Neural cell (in vitro differentiated cells): ENCODE data around the gene N4BP2. TPM values are rescaled to one million over a fixed set of nuclear protein-coding genes. Genes with fewer than 3 reads are reported as not detected.

Experiments
- H2AFZ ChIP-seq: fragments of 200-600, 300-800 bp; sonication (generic), shearing (Covaris generic); 2 replicates; pipeline ENCODE4 v1.6.0; 2014; ENCODE audit warnings: low read depth, mild to moderate bottlenecking, antibody characterized with exemption, low read length, moderate library complexity
- H3F3A ChIP-seq: fragments of 200-600 bp; shearing (Covaris generic); 2 replicates; pipeline ENCODE4 v1.6.1; 2016; ENCODE audit warnings: mild to moderate bottlenecking, moderate library complexity, mixed read lengths, antibody characterized with exemption, low read length; ENCODE audit not compliant: insufficient read depth, poor library complexity, severe bottlenecking
- H3K27ac ChIP-seq: fragments of 200-600, 300-800 bp; sonication (generic), shearing (Covaris generic); 2 replicates; pipeline ENCODE4 v1.5.1; 2014; ENCODE audit warnings: mild to moderate bottlenecking, low read length, moderate library complexity
- H3K27me3 ChIP-seq: fragments of 300-800, 200-600 bp; sonication (generic), shearing (Covaris generic); 2 replicates; pipeline ENCODE4 v1.6.0; 2014; ENCODE audit warnings: mild to moderate bottlenecking, low read depth, low read length, moderate library complexity; ENCODE audit not compliant: insufficient read depth
- H3K36me3 ChIP-seq: fragments of 300-800, 200-600 bp; sonication (generic), shearing (Covaris generic); 2 replicates; pipeline ENCODE4 v1.5.1; 2014; ENCODE audit warnings: mild to moderate bottlenecking, antibody characterized with exemption, low read length, moderate library complexity; ENCODE audit not compliant: insufficient read depth
- H3K4me2 ChIP-seq: fragments of 300-800, 200-600 bp; sonication (generic), shearing (Covaris generic); 2 replicates; pipeline ENCODE4 v1.6.0; 2014; ENCODE audit warnings: mild to moderate bottlenecking, low read length
- H3K4me3 ChIP-seq: fragments of 300-800, 200-600 bp; sonication (generic), shearing (Covaris generic); 2 replicates; pipeline ENCODE4 v1.5.1; 2014; ENCODE audit warnings: mild to moderate bottlenecking, low read length, moderate library complexity
- H3K79me2 ChIP-seq: fragments of 200-600 bp; shearing (Covaris generic); replicated peaks from 2 replicates; pipeline ENCODE4 v1.6.0; 2014; ENCODE audit warnings: mild to moderate bottlenecking, low read length, moderate library complexity; ENCODE audit not compliant: insufficient read depth
- H3K9ac ChIP-seq: fragments of 300-800, 200-600 bp; sonication (generic), shearing (Covaris generic); 2 replicates; pipeline ENCODE4 v1.6.1; 2016; ENCODE audit warnings: mild to moderate bottlenecking, low read length, mixed read lengths
- H3K9me2 ChIP-seq: fragments of 200-600 bp; shearing (Covaris generic); 2 replicates; pipeline ENCODE4 v1.6.1; 2016; ENCODE audit warnings: mild to moderate bottlenecking, low read length, mixed read lengths; ENCODE audit not compliant: insufficient read depth
- H3K9me3 ChIP-seq: fragments of 200-600, 300-800 bp; sonication (generic), shearing (Covaris generic); 2 replicates; pipeline ENCODE4 v1.6.1; 2016; ENCODE audit warnings: mild to moderate bottlenecking, mixed run types, low read length, moderate library complexity, mixed read lengths
- H4K20me1 ChIP-seq: fragments of 200-600 bp; shearing (Covaris generic); 2 replicates; pipeline ENCODE4 v1.6.1; 2016; ENCODE audit warnings: mild to moderate bottlenecking, mixed run types; ENCODE audit not compliant: insufficient read depth
- EP300 ChIP-seq: fragments of 450-650 bp; conservative IDR thresholded peaks from 2 replicates; pipeline ENCODE4 v1.6.1; 2014; ENCODE audit warnings: antibody characterized with exemption, mild to moderate bottlenecking, moderate library complexity; ENCODE audit not compliant: poor library complexity, severe bottlenecking
- EZH2 ChIP-seq: fragments of 200-600, 300-800 bp; shearing (Covaris generic), sonication (generic); IDR thresholded peaks from 2 replicates; pipeline ENCODE4 v1.6.1; 2014; ENCODE audit warnings: antibody characterized with exemption, low read length, borderline replicate concordance, mild to moderate bottlenecking; ENCODE audit not compliant: insufficient read depth, poor library complexity, severe bottlenecking
- MXI1 ChIP-seq: fragments of 450-650 bp; conservative IDR thresholded peaks from 2 replicates; pipeline ENCODE4 v1.6.1; 2014; ENCODE audit warnings: antibody characterized with exemption, mild to moderate bottlenecking; ENCODE audit not compliant: poor library complexity, severe bottlenecking
- POLR2AphosphoS5 ChIP-seq: IDR thresholded peaks from 2 replicates; pipeline ENCODE4 v1.6.1; 2012
- RAD21 ChIP-seq: fragments of 450-650 bp; conservative IDR thresholded peaks from 2 replicates; pipeline ENCODE4 v1.6.1; 2014; ENCODE audit warnings: antibody characterized with exemption, mild to moderate bottlenecking, moderate library complexity
- SMC3 ChIP-seq: fragments of 450-650 bp; conservative IDR thresholded peaks from 2 replicates; pipeline ENCODE4 v1.6.1; 2014; ENCODE audit warnings: antibody characterized with exemption, mild to moderate bottlenecking, moderate library complexity; ENCODE audit not compliant: poor library complexity
- TAF1 ChIP-seq: IDR thresholded peaks from 2 replicates; pipeline ENCODE4 v1.6.1; 2012; ENCODE audit warnings: low read depth
- polyA plus RNA-seq: library from polyadenylated mRNA; depleted of rRNA; stranded (reverse); fragments of >200 nt; gene quantifications from 2 replicates; pipeline ENCODE4 v1.2.3, GENCODE V29; 2014
- TF ChIP-seq, protein P1 (sequence below): fragments of 450-650 bp; IDR thresholded peaks from 2 replicates; pipeline ENCODE4 v1.5.1; 2014; ENCODE audit warnings: antibody characterized with exemption, mild to moderate bottlenecking, moderate library complexity; ENCODE audit not compliant: poor library complexity, severe bottlenecking
- TF ChIP-seq, protein P2 (sequence below): IDR thresholded peaks from 2 replicates; pipeline ENCODE4 v1.6.1; 2012; ENCODE audit warnings: borderline replicate concordance

The N4BP2 gene
- polyA plus RNA-seq, 1 donor from 2014 or later = 28.1 TPM

DNA sequence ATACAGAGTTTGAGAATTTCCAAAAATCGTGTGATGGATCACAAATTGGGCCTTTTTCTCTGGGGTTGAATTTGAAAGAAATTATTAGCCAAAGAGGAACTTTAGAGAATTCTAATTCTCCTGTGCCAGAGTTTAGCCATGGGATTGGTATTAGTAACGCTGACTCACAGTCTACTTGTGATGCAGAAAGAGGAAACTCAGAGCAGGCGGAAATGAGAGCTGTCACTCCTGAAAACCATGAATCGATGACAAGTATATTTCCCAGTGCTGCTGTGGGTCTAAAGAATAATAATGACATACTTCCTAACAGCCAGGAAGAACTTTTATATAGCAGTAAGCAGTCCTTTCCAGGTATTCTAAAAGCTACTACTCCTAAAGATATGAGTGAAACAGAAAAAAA, 64.9 kb downstream of the N4BP2 start:
- no peaks in the 10 kb centered on the region for H3K9me2 ChIP-seq
- H4K20me1 ChIP-seq = no peaks in the 10 kb centered on the region
- H2AFZ ChIP-seq = no peak overlapping the region
- H3K79me2 ChIP-seq = no peaks in the 10 kb centered on the region
- no peak overlapping the region for H3K27ac ChIP-seq
- H3K4me3 ChIP-seq = no peak overlapping the region
- no peak overlapping the region for H3K9ac ChIP-seq
- H3K4me2 ChIP-seq = no peak overlapping the region
- no peaks in the 10 kb centered on the region for H3K9me3 ChIP-seq
- TF ChIP-seq TAF1 (no peak), POLR2AphosphoS5 (no peak), SMC3 (no peak), EZH2 (no peak), EP300 (no peak), MXI1 (no peak), RAD21 (no peak)
- TF ChIP-seq, protein P1, sequence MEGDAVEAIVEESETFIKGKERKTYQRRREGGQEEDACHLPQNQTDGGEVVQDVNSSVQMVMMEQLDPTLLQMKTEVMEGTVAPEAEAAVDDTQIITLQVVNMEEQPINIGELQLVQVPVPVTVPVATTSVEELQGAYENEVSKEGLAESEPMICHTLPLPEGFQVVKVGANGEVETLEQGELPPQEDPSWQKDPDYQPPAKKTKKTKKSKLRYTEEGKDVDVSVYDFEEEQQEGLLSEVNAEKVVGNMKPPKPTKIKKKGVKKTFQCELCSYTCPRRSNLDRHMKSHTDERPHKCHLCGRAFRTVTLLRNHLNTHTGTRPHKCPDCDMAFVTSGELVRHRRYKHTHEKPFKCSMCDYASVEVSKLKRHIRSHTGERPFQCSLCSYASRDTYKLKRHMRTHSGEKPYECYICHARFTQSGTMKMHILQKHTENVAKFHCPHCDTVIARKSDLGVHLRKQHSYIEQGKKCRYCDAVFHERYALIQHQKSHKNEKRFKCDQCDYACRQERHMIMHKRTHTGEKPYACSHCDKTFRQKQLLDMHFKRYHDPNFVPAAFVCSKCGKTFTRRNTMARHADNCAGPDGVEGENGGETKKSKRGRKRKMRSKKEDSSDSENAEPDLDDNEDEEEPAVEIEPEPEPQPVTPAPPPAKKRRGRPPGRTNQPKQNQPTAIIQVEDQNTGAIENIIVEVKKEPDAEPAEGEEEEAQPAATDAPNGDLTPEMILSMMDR = no peak
- TF ChIP-seq, protein P2, sequence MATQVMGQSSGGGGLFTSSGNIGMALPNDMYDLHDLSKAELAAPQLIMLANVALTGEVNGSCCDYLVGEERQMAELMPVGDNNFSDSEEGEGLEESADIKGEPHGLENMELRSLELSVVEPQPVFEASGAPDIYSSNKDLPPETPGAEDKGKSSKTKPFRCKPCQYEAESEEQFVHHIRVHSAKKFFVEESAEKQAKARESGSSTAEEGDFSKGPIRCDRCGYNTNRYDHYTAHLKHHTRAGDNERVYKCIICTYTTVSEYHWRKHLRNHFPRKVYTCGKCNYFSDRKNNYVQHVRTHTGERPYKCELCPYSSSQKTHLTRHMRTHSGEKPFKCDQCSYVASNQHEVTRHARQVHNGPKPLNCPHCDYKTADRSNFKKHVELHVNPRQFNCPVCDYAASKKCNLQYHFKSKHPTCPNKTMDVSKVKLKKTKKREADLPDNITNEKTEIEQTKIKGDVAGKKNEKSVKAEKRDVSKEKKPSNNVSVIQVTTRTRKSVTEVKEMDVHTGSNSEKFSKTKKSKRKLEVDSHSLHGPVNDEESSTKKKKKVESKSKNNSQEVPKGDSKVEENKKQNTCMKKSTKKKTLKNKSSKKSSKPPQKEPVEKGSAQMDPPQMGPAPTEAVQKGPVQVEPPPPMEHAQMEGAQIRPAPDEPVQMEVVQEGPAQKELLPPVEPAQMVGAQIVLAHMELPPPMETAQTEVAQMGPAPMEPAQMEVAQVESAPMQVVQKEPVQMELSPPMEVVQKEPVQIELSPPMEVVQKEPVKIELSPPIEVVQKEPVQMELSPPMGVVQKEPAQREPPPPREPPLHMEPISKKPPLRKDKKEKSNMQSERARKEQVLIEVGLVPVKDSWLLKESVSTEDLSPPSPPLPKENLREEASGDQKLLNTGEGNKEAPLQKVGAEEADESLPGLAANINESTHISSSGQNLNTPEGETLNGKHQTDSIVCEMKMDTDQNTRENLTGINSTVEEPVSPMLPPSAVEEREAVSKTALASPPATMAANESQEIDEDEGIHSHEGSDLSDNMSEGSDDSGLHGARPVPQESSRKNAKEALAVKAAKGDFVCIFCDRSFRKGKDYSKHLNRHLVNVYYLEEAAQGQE = no peak
- H3F3A ChIP-seq = no peaks in the 10 kb centered on the region
- H3K27me3 ChIP-seq = no peaks in the 10 kb centered on the region
- peaks cover 4% of the 10 kb centered on the region for H3K36me3 ChIP-seq

DNA sequence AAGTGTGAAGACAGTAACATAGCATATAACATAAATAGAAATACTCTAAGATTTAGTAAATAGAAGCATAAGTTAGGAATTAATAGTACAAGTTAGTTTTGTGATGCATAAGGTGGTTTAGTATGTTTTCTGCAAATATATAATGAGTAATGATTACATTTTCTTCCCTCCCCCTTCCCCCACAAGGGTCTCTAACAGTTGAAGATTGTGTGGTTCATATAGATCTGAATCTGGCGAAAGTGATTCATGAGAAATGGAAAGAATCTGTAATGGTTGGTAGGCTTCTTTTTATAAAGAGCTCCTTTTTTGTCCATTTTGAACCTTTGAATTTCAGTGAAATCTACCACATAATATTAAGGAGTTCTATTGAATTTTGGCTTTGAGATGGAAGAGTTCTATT, 66.3 kb downstream of the N4BP2 start:
- Histone ChIP-seq H3K4me2 (no peak overlapping the region), H3K27ac (no peak overlapping the region), H3K27me3 (no peaks in the 10 kb centered on the region), H4K20me1 (no peaks in the 10 kb centered on the region), H3F3A (no peaks in the 10 kb centered on the region), H3K79me2 (no peaks in the 10 kb centered on the region), H3K9me2 (no peaks in the 10 kb centered on the region), H3K9me3 (no peaks in the 10 kb centered on the region), H2AFZ (no peak overlapping the region), H3K9ac (no peak overlapping the region), H3K4me3 (no peak overlapping the region), H3K36me3 (peaks cover 4% of the 10 kb centered on the region)
- TF ChIP-seq SMC3 = no peak
- no peak for TF ChIP-seq TAF1
- no peak for TF ChIP-seq RAD21
- no peak for TF ChIP-seq EP300
- TF ChIP-seq, protein P2 = no peak
- TF ChIP-seq EZH2 = no peak
- TF ChIP-seq, protein P1 = no peak
- no peak for TF ChIP-seq MXI1
- TF ChIP-seq POLR2AphosphoS5 = no peak
